Esophagus squamous epithelium (tissue), 4 donors: ENCODE data around the gene CCDC40.

ENCODE experiments used
- POLR2A ChIP-seq, 4 donors: fragments of 450-650 bp; IDR thresholded peaks; one replicate each; pipeline ENCODE4 v1.6.1; 2017; ENCODE audit warnings: antibody characterized with exemption in 4 of 4, mild to moderate bottlenecking in 4 of 4, moderate library complexity in 3 of 4
- TF ChIP-seq, protein P1 (sequence below), 6 experiments: fragments of 450-650 bp in 4 of 6; fragments of 200-600 bp in 2 of 6; sonication (generic) in 2 of 6; IDR thresholded peaks; one replicate each; pipeline ENCODE4 v1.5.1; 2016 to 2019; ENCODE audit warnings: antibody characterized with exemption in 6 of 6, mild to moderate bottlenecking in 4 of 6, moderate library complexity in 4 of 6

GRCh38 chr17:80102664-80103448, 66.4 kb downstream of the CCDC40 start:
- TF ChIP-seq, protein P1, sequence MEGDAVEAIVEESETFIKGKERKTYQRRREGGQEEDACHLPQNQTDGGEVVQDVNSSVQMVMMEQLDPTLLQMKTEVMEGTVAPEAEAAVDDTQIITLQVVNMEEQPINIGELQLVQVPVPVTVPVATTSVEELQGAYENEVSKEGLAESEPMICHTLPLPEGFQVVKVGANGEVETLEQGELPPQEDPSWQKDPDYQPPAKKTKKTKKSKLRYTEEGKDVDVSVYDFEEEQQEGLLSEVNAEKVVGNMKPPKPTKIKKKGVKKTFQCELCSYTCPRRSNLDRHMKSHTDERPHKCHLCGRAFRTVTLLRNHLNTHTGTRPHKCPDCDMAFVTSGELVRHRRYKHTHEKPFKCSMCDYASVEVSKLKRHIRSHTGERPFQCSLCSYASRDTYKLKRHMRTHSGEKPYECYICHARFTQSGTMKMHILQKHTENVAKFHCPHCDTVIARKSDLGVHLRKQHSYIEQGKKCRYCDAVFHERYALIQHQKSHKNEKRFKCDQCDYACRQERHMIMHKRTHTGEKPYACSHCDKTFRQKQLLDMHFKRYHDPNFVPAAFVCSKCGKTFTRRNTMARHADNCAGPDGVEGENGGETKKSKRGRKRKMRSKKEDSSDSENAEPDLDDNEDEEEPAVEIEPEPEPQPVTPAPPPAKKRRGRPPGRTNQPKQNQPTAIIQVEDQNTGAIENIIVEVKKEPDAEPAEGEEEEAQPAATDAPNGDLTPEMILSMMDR (IDR thresholded peaks at IDR 0.05): no peak
- no peak for TF ChIP-seq POLR2A (IDR thresholded peaks at IDR 0.05)
